ACC112 (cell line): Measurements from ENCODE around the gene ATPAF2.
A peak's percentile ranks its signal among the peaks of the same experiment; 100 is the strongest.
"Not testable (repeated sequence)": the region's sequence is repeated elsewhere in the genome, so short reads cannot be mapped to it uniquely, and the experiment has no call there.

Experiments
- H2AFZ ChIP-seq: fragments of 200-600 bp; sonication (generic); one replicate; pipeline ENCODE4 v1.6.0; 2017; ENCODE audit warnings: antibody characterized with exemption, low read length; ENCODE audit not compliant: unreplicated experiment
- H3K27ac ChIP-seq: fragments of 200-600 bp; sonication (generic); 2 replicates; pipeline ENCODE4 v1.5.1; 2014; ENCODE audit warnings: low read depth, mild to moderate bottlenecking, antibody characterized with exemption, low read length, moderate library complexity
- H3K27me3 ChIP-seq: fragments of 200-600 bp; sonication (generic); 2 replicates; pipeline ENCODE4 v1.6.1; 2014; ENCODE audit warnings: mild to moderate bottlenecking, antibody characterized with exemption, low read length, moderate library complexity, mixed read lengths; ENCODE audit not compliant: insufficient read depth
- H3K36me3 ChIP-seq: fragments of 200-600 bp; sonication (generic); 2 replicates; pipeline ENCODE4 v1.6.1; 2016; ENCODE audit warnings: mild to moderate bottlenecking, antibody characterized with exemption, low read length, moderate library complexity, mixed read lengths; ENCODE audit not compliant: insufficient read depth
- H3K4me1 ChIP-seq: fragments of 200-600 bp; sonication (generic); one replicate; pipeline ENCODE4 v1.6.1; 2016; ENCODE audit warnings: low read length, mixed read lengths; ENCODE audit not compliant: insufficient read depth, unreplicated experiment, control insufficient read depth
- H3K4me3 ChIP-seq: fragments of 200-600 bp; sonication (generic); 2 replicates; pipeline ENCODE4 v1.5.1; 2014; ENCODE audit warnings: mild to moderate bottlenecking, low read depth, low read length
- H3K79me2 ChIP-seq: fragments of 200-600 bp; sonication (generic); one replicate; pipeline ENCODE4 v1.6.0; 2016; ENCODE audit warnings: low read length; ENCODE audit not compliant: control insufficient read depth, unreplicated experiment, insufficient read depth

The ATPAF2 gene

GRCh38 chr17:17995887-17996286, 43.1 kb downstream of the ATPAF2 start:
- not testable (repeated sequence) for H2AFZ ChIP-seq, H3K4me1 ChIP-seq

GRCh38 chr17:17994271-17995069, 44.5 kb downstream of the ATPAF2 start:
- H3K4me3 ChIP-seq: no peak overlapping the region
- no peaks in the 10 kb centered on the region for H3K27me3 ChIP-seq
- no peak overlapping the region for H2AFZ ChIP-seq
- H3K79me2 ChIP-seq: no peaks in the 10 kb centered on the region
- no peak overlapping the region for H3K27ac ChIP-seq
- peaks cover 13% of the 10 kb centered on the region for H3K4me1 ChIP-seq
- no peaks in the 10 kb centered on the region for H3K36me3 ChIP-seq

More at GRCh38 chr17:17995887-17996286, 43.1 kb downstream of the ATPAF2 start:
- H3K4me3 ChIP-seq, H3K27ac ChIP-seq, H3K79me2 ChIP-seq, H3K36me3 ChIP-seq, H3K27me3 ChIP-seq: not testable (repeated sequence)

GRCh38 chr17:17993852-17994251, 45.1 kb downstream of the ATPAF2 start:
- Histone ChIP-seq H3K4me3 (no peak overlapping the region), H3K27me3 (no peaks in the 10 kb centered on the region), H3K27ac (no peak overlapping the region), H2AFZ (no peak overlapping the region), H3K4me1 (peaks cover 13% of the 10 kb centered on the region), H3K79me2 (no peaks in the 10 kb centered on the region), H3K36me3 (no peaks in the 10 kb centered on the region)

GRCh38 chr17:17993366-17993765, 45.6 kb downstream of the ATPAF2 start:
- Histone ChIP-seq H2AFZ (no peak overlapping the region), H3K4me3 (no peak overlapping the region), H3K36me3 (no peaks in the 10 kb centered on the region), H3K27ac (no peak overlapping the region), H3K27me3 (no peaks in the 10 kb centered on the region), H3K79me2 (no peaks in the 10 kb centered on the region), H3K4me1 (peaks cover 13% of the 10 kb centered on the region)

GRCh38 chr17:17990282-17990681, 48.7 kb downstream of the ATPAF2 start:
- H3K36me3 ChIP-seq: no peaks in the 10 kb centered on the region
- H3K4me1 ChIP-seq: peaks cover 13% of the 10 kb centered on the region
- H3K4me3 ChIP-seq: no peak overlapping the region
- H3K27ac ChIP-seq: peak overlapping the region; percentile 84
- no peaks in the 10 kb centered on the region for H3K27me3 ChIP-seq
- peak overlapping the region; percentile 4 for H2AFZ ChIP-seq
- H3K79me2 ChIP-seq: no peaks in the 10 kb centered on the region

- no peak overlapping the region for H3K27ac ChIP-seq
These were observed 49.4 kb downstream of the ATPAF2 start for GRCh38 chr17:17989618-17990017.

GRCh38 chr17:17989081-17989480, 49.9 kb downstream of the ATPAF2 start:
- no peak overlapping the region for H3K27ac ChIP-seq
- H3K36me3 ChIP-seq: no peaks in the 10 kb centered on the region
- H2AFZ ChIP-seq: no peak overlapping the region
- H3K4me3 ChIP-seq: no peak overlapping the region
- no peaks in the 10 kb centered on the region for H3K27me3 ChIP-seq
- H3K79me2 ChIP-seq: no peaks in the 10 kb centered on the region
- peaks cover 13% of the 10 kb centered on the region for H3K4me1 ChIP-seq

More at GRCh38 chr17:17989618-17990017, 49.4 kb downstream of the ATPAF2 start:
- H3K4me1 ChIP-seq: peaks cover 13% of the 10 kb centered on the region
- H3K27me3 ChIP-seq: no peaks in the 10 kb centered on the region
- no peak overlapping the region for H2AFZ ChIP-seq
- H3K36me3 ChIP-seq: no peaks in the 10 kb centered on the region
- no peak overlapping the region for H3K4me3 ChIP-seq
- no peaks in the 10 kb centered on the region for H3K79me2 ChIP-seq

- Histone ChIP-seq H3K4me1 (peaks cover 13% of the 10 kb centered on the region), H3K4me3 (no peak overlapping the region), H3K36me3 (no peaks in the 10 kb centered on the region), H2AFZ (no peak overlapping the region), H3K27me3 (no peaks in the 10 kb centered on the region), H3K79me2 (no peaks in the 10 kb centered on the region), H3K27ac (no peak overlapping the region)
These were observed 50.5 kb downstream of the ATPAF2 start for GRCh38 chr17:17988427-17988945.

GRCh38 chr17:17987901-17988300, 51.1 kb downstream of the ATPAF2 start:
- no peaks in the 10 kb centered on the region for H3K27me3 ChIP-seq
- H3K79me2 ChIP-seq: no peaks in the 10 kb centered on the region
- no peak overlapping the region for H2AFZ ChIP-seq
- H3K4me3 ChIP-seq: no peak overlapping the region
- no peak overlapping the region for H3K27ac ChIP-seq
- peaks cover 13% of the 10 kb centered on the region for H3K4me1 ChIP-seq
- no peaks in the 10 kb centered on the region for H3K36me3 ChIP-seq

GRCh38 chr17:17987187-17987896, 51.6 kb downstream of the ATPAF2 start:
- Histone ChIP-seq H3K27ac (no peak overlapping the region), H3K36me3 (no peaks in the 10 kb centered on the region), H3K27me3 (no peaks in the 10 kb centered on the region), H3K4me1 (peaks cover 13% of the 10 kb centered on the region), H2AFZ (no peak overlapping the region), H3K4me3 (no peak overlapping the region), H3K79me2 (no peaks in the 10 kb centered on the region)
